B cell (primary cell): Measurements from ENCODE around the gene GALR3. TPM values are rescaled to one million over a fixed set of nuclear protein-coding genes. Genes with fewer than 3 reads are reported as not detected.

Experiments used
- ATAC-seq: fragments of 200-7000 bp; cut with Tn5 transposase; one replicate; pipeline ENCODE4 v1.10.0; 2021; ENCODE audit warnings: low read depth, mild to moderate bottlenecking, moderate number of reproducible peaks, moderate library complexity
- CTCF ChIA-PET: fragments of 350-600 bp; sonication (Branson Sonifier 250); formaldehyde crosslinking; loops from one replicate; lab custom pipeline; 2021; ENCODE audit warnings: antibody characterized with exemption, inconsistent platforms; lab: Charles Lee
- POLR2A ChIA-PET: fragments of 350-600 bp; sonication (Branson Sonifier 250); formaldehyde crosslinking; loops from one replicate; lab custom pipeline; 2021; ENCODE audit warnings: antibody characterized with exemption; lab: Charles Lee
- DNase-seq: peaks from one replicate; pipeline ENCODE4 v3.0.0; 2013
- H2AFZ ChIP-seq: 2 replicates; pipeline ENCODE4 v1.6.1; 2012; ENCODE audit warnings: mild to moderate bottlenecking, low read depth, low read length; ENCODE audit not compliant: insufficient read depth, poor library complexity, severe bottlenecking
- H3K27ac ChIP-seq, 2 donors: 1 replicate in 1 of 2; 2 replicates in 1 of 2; pipeline ENCODE4 v1.5.1; 2012 to 2013; ENCODE audit warnings: low read length in 2 of 2, mild to moderate bottlenecking in 2 of 2, moderate library complexity in 1 of 2
- H3K27me3 ChIP-seq, 4 experiments: fragments of 200-600 bp in 1 of 4; sonication (generic) in 1 of 4; replicated peaks in 1 of 4; 1 replicate in 2 of 4; 2 replicates in 2 of 4; pipeline versions ENCODE4 v1.6.1 to v1.7.0; 2013 to 2016; ENCODE audit warnings: low read length in 3 of 4, mild to moderate bottlenecking in 2 of 4, mixed read lengths in 1 of 4, moderate library complexity in 1 of 4; ENCODE audit not compliant: insufficient read depth in 4 of 4, control insufficient read depth in 3 of 4; ENCODE audit errors: control extremely low read depth in 1 of 4
- H3K36me3 ChIP-seq, 2 experiments: replicated peaks in 1 of 2; 1 replicate in 1 of 2; 2 replicates in 1 of 2; pipeline versions ENCODE4 v1.6.1 to v1.7.1; 2013; ENCODE audit warnings: low read length in 1 of 2; ENCODE audit not compliant: insufficient read depth in 2 of 2, control insufficient read depth in 1 of 2; ENCODE audit errors: control extremely low read depth in 1 of 2, extremely low read depth in 1 of 2
- H3K4me1 ChIP-seq, 2 donors: fragments of 200-600 bp in 1 of 2; sonication (generic) in 1 of 2; 1 replicate in 1 of 2; 2 replicates in 1 of 2; pipeline versions ENCODE4 v1.5.1 to v1.6.1; 2013 to 2017; ENCODE audit warnings: low read length in 2 of 2; ENCODE audit not compliant: control insufficient read depth in 2 of 2, insufficient read depth in 2 of 2
- H3K4me2 ChIP-seq: replicated peaks from 2 replicates; pipeline ENCODE3; 2012; ENCODE audit warnings: mild to moderate bottlenecking, low read depth, low read length; ENCODE audit not compliant: poor library complexity, severe bottlenecking
- H3K4me3 ChIP-seq, 5 experiments: fragments of 200-600 bp in 1 of 5; sonication (generic) in 1 of 5; 1 replicate in 3 of 5; 2 replicates in 2 of 5; pipeline versions ENCODE4 v1.5.1 to v1.7.0; 2011 to 2016; ENCODE audit warnings: low read length in 4 of 5, mild to moderate bottlenecking in 4 of 5, low read depth in 2 of 5, control low read depth in 1 of 5, moderate library complexity in 1 of 5; ENCODE audit not compliant: insufficient read depth in 1 of 5; ENCODE audit errors: control extremely low read depth in 1 of 5, extremely low read depth in 1 of 5
- H3K79me2 ChIP-seq: fragments of 200-600 bp; sonication (generic); one replicate; pipeline ENCODE4 v1.6.0; 2016; ENCODE audit warnings: low read length; ENCODE audit not compliant: control insufficient read depth, insufficient read depth
- H3K9ac ChIP-seq: fragments of 200-600 bp; sonication (generic); 2 replicates; pipeline ENCODE4 v1.6.1; 2017; ENCODE audit warnings: mild to moderate bottlenecking, low read length, moderate library complexity
- H3K9me3 ChIP-seq, 3 donors: one replicate each; pipeline versions ENCODE4 v1.6.1 to v1.7.1; 2013; ENCODE audit warnings: low read length in 2 of 3; ENCODE audit not compliant: control insufficient read depth in 2 of 3, insufficient read depth in 1 of 3; ENCODE audit errors: control extremely low read depth in 1 of 3
- H4K20me1 ChIP-seq: 2 replicates; pipeline ENCODE4 v1.6.0; 2012; ENCODE audit warnings: mild to moderate bottlenecking, low read length; ENCODE audit not compliant: insufficient read depth, control insufficient read depth, poor library complexity, severe bottlenecking
- H3K27ac Mint-ChIP-seq: one replicate; pipeline ENCODE4 v1.8.0; 2021; ENCODE audit warnings: mixed read lengths
- H3K27me3 Mint-ChIP-seq: one replicate; pipeline ENCODE4 v1.8.0; 2021; ENCODE audit warnings: mixed read lengths
- H3K4me1 Mint-ChIP-seq: one replicate; pipeline ENCODE4 v1.8.0; 2021; ENCODE audit warnings: mixed read lengths
- H3K4me3 Mint-ChIP-seq: one replicate; pipeline ENCODE4 v1.8.0; 2021; ENCODE audit warnings: mixed read lengths
- H3K9me3 Mint-ChIP-seq: one replicate; pipeline ENCODE4 v1.8.0; 2022; ENCODE audit warnings: mixed read lengths; ENCODE audit not compliant: insufficient read depth
- CTCF ChIP-seq: fragments of 200-600 bp; IDR thresholded peaks from one replicate; pipeline ENCODE4 v1.8.0; 2022; ENCODE audit warnings: antibody characterized with exemption, mild to moderate bottlenecking
- EZH2 ChIP-seq: IDR thresholded peaks from 2 replicates; pipeline ENCODE4 v1.6.1; 2012; ENCODE audit warnings: borderline replicate concordance, low read depth, mild to moderate bottlenecking, moderate library complexity, low read length; ENCODE audit not compliant: insufficient read depth, poor library complexity, severe bottlenecking
- WGBS: methylation state at CpG from one replicate; pipeline ENCODE4 v1.1.5; 2013; ENCODE audit warnings: missing lambda C conversion rate; ENCODE audit not compliant: insufficient coverage; 5-methylcytosine and 5-hydroxymethylcytosine counted together
- intact Hi-C: fragments of 100-400 bp; cut with micrococcal nuclease; formaldehyde crosslinking; loops from one replicate; pipeline ENCODE4 v1.10.0; 2022
- polyA plus RNA-seq: library from polyadenylated mRNA; depleted of rRNA; stranded (reverse); fragments of >200 nt; gene quantifications from 2 replicates; pipeline ENCODE4 v1.2.3, GENCODE V29; 2012
- total RNA-seq, 2 donors: library from RNA; stranded (reverse); fragments of 120-200 nt in 1 of 2; gene quantifications; 1 replicate in 1 of 2; 2 replicates in 1 of 2; pipeline versions ENCODE4 v1.2.3 to v1.2.4, GENCODE V29; 2013 to 2022

Gene GALR3
- total and polyA plus RNA-seq, 2 donors (not counting 1 experiment from before 2014, with no cell fraction given), result not detected

GRCh38 chr22:37854946-37855345, 31.8 kb downstream of the GALR3 start:
- Histone ChIP-seq H3K27me3 (no peaks in the 10 kb centered on the region), H3K9ac (no peak overlapping the region), H3K36me3 (peaks cover 2 to 72% of the 10 kb centered on the region in 2 experiments), H3K79me2 (peaks cover 62% of the 10 kb centered on the region), H3K9me3 (no peaks in the 10 kb centered on the region), H3K4me1 (peaks cover 11% of the 10 kb centered on the region in 2 donors), H3K4me2 (no peak overlapping the region), H4K20me1 (peaks cover 59% of the 10 kb centered on the region), H3K4me3 (no peak overlapping the region), H3K27ac (no peak overlapping the region), H2AFZ (no peak overlapping the region)
- no peaks in the 10 kb centered on the region for H3K9me3 Mint-ChIP-seq
- TF ChIP-seq CTCF, result no peak
- no peak for TF ChIP-seq EZH2
- peaks cover 34% of the 10 kb centered on the region for H3K4me1 Mint-ChIP-seq
- WGBS, result 94% methylated on average over 2 of the region's 2 CpGs
- no peak overlapping the region for H3K4me3 Mint-ChIP-seq
- intact Hi-C loops, result no loop called here
- DNase-seq (no peak), ATAC-seq (no peak)
- no peaks in the 10 kb centered on the region for H3K27me3 Mint-ChIP-seq
- H3K27ac Mint-ChIP-seq, result no peak overlapping the region
- CTCF ChIA-PET, result interaction anchor here (0.7 to 4.2 kb wide), 2 partner anchors 8 to 12 kb away, joined by 3 to 27 read pairs; no protein-coding TSS in a partner anchor
- POLR2A ChIA-PET, result no interaction called here

GRCh38 chr22:37855462-37855861, 32.3 kb downstream of the GALR3 start:
- 100% methylated on average over 1 of the region's 2 CpGs for WGBS
- Histone ChIP-seq H3K27ac (no peak overlapping the region), H3K4me2 (no peak overlapping the region), H3K9ac (no peak overlapping the region), H3K4me3 (no peak overlapping the region), H2AFZ (no peak overlapping the region), H4K20me1 (peaks cover 54% of the 10 kb centered on the region), H3K27me3 (no peaks in the 10 kb centered on the region), H3K36me3 (peaks cover 2 to 73% of the 10 kb centered on the region in 2 experiments), H3K9me3 (no peaks in the 10 kb centered on the region), H3K79me2 (peaks cover 57% of the 10 kb centered on the region), H3K4me1 (peaks cover 6% of the 10 kb centered on the region in 2 donors)
- ChIA-PET POLR2A (no interaction called here), CTCF (interaction anchor here (0.7 to 4.2 kb wide), 2 partner anchors 8 to 11 kb away, joined by 3 to 27 read pairs; no protein-coding TSS in a partner anchor)
- Mint-ChIP-seq H3K9me3 (no peaks in the 10 kb centered on the region), H3K4me1 (peaks cover 31% of the 10 kb centered on the region), H3K4me3 (no peak overlapping the region), H3K27ac (no peak overlapping the region), H3K27me3 (no peaks in the 10 kb centered on the region)
- no peak for TF ChIP-seq EZH2
- TF ChIP-seq CTCF, result no peak
- intact Hi-C loops, result no loop called here
- no peak for ATAC-seq
- no peak for DNase-seq
